Retinal pigment epithelial cell (primary cell): Measurements from ENCODE around the gene MTR.

Experiments used
- DNase-seq: peaks from one replicate; pipeline ENCODE4 v3.0.0-alpha.2; 2010; ENCODE audit warnings: low read depth
- H3K4me3 ChIP-seq: 2 replicates; pipeline ENCODE4 v1.5.1; 2011; ENCODE audit warnings: mild to moderate bottlenecking, low read length, control low read depth, moderate library complexity
- TF ChIP-seq, protein P1 (sequence below): conservative IDR thresholded peaks from 2 replicates; pipeline ENCODE4 v1.5.1; 2011; ENCODE audit warnings: low read depth, low read length, control low read depth, inconsistent platforms

Gene MTR

GRCh38 chr1:236865818-236866155 is 70.7 kb downstream of the MTR start:
- TF ChIP-seq, protein P1, sequence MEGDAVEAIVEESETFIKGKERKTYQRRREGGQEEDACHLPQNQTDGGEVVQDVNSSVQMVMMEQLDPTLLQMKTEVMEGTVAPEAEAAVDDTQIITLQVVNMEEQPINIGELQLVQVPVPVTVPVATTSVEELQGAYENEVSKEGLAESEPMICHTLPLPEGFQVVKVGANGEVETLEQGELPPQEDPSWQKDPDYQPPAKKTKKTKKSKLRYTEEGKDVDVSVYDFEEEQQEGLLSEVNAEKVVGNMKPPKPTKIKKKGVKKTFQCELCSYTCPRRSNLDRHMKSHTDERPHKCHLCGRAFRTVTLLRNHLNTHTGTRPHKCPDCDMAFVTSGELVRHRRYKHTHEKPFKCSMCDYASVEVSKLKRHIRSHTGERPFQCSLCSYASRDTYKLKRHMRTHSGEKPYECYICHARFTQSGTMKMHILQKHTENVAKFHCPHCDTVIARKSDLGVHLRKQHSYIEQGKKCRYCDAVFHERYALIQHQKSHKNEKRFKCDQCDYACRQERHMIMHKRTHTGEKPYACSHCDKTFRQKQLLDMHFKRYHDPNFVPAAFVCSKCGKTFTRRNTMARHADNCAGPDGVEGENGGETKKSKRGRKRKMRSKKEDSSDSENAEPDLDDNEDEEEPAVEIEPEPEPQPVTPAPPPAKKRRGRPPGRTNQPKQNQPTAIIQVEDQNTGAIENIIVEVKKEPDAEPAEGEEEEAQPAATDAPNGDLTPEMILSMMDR, result no peak
- H3K4me3 ChIP-seq, result no peak overlapping the region
- no peak for DNase-seq

DNA sequence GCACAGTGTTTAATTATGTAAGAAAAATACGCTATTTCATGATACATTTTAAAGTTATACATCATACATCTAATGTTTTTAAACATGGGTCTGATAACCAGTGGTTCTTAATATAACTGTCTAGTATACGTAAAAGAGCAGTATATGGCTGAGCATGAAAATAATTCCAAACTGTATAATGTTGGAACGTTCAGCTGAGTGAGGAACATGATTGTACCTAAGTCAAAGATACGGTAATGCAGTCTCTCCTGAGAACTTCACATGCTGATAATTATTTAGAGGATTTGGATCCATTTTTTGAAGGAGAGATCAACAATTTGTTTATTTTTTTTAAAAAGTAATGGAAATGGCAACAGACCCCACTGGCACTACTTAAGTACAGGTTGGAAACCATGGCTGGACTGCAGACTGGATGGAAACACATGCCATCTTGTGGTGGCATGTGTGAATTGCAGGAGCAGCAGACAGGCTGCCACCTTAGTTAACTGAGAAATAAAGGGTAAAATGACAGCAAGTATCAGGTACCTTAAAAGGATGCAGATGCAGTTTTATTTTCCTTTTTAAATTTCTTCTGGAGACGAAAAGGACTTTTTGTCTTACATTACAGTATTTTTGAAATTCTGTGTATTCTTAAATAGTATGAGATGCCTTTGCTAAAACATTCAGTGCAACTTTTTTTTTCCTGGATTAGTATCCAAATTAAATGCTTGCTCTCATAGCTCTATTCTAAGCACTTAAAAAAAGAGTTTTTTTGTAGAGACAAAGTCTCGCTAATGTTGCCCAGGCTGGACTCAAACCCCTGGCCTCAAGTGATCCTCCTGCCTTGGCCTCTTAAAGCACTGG is 73.8 kb downstream of the MTR start:
- TF ChIP-seq, protein P1, result peak; percentile 98

DNA sequence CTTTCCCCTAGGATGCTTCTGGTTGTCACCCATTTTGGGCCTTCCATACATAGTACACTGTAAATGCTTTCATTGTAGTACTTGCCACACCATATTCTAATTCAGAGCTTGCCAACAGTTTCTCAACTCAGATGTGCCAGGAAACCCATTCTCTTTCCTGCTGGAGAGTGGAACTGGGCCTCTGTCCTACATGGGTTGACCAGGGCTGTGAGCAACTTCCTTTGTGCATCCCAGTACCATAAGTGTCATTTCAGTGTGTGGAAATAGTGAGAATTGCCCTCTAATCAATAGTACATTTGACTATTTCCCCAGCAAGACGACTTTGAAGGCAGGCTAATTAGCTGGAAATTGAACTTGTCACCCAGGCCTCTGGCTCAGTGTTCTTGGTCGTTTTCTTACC is 74.8 kb downstream of the MTR start:
- TF ChIP-seq, protein P1, result no peak
- no peak overlapping the region for H3K4me3 ChIP-seq
- no peak for DNase-seq

More for the DNA sequence above, 73.8 kb downstream of the MTR start:
- DNase-seq, result peak; percentile 25
- H3K4me3 ChIP-seq, result no peak overlapping the region

DNA sequence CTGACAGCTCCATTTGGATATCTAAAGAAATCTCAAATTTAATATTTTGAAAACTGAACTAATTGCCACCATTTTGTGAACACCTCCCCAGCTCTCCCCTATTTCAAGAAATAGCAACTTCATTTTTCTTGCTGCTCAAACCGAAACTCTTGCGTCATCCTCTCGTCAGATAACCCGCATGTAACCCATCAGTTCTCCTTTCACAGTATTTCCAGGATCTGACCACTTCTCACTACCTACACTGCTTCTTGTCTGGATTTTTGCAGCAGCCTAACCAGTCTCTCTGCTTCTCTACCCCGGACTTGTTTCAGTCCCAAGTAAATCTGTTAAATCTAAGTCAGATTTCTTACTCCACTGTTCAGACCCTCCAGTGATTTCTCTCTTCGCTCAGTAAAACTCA is 75.6 kb downstream of the MTR start:
- no peak overlapping the region for H3K4me3 ChIP-seq
- no peak for DNase-seq
- TF ChIP-seq, protein P1, result no peak

- no peak for DNase-seq
- H3K4me3 ChIP-seq, result no peak overlapping the region
- TF ChIP-seq, protein P1, result no peak
Observed at GRCh38 chr1:236872075-236872666, 77.1 kb downstream of the MTR start.

DNA sequence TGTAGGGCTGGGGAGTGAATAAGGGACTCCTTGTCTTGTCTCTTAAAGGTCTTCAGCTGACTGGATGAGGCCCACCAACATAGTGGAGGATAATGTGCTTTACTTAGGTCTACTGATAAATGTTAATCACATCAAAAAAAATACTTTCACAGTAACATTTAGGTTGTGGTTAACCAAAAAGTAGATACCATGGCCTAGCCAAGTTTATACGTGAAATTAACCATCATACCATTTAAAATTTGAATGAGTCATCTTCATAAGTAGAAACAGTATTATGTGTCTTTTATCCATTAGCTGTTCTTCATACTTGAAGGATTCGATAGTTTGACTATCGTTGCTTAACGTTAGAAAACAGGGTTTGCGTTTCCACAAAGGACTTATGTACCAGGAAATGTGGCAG is 80.9 kb downstream of the MTR start:
- no peak overlapping the region for H3K4me3 ChIP-seq
- TF ChIP-seq, protein P1, result no peak
- DNase-seq, result no peak

DNA sequence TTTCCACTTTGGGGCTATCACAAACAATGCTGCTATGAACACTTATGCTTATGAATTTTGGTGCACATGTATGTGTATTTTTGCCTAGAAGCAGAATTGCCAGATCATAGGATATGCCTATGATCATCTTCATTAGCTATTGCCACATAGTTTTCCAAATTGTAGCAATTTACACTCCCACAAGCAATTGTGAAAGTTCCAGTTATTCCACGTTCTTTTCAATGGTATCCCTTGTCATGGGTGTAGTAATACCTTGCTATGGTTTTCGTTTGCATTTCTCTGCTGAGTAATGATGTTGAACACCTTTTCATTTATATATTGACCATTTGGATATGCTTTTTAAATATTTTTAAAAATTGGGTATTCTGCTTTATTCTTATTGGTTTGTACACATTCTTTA is 82.6 kb downstream of the MTR start:
- H3K4me3 ChIP-seq, result no peak overlapping the region
- TF ChIP-seq, protein P1, result no peak
- DNase-seq, result no peak
